Measurements from ENCODE around the gene DYNC1LI1.

DNA sequence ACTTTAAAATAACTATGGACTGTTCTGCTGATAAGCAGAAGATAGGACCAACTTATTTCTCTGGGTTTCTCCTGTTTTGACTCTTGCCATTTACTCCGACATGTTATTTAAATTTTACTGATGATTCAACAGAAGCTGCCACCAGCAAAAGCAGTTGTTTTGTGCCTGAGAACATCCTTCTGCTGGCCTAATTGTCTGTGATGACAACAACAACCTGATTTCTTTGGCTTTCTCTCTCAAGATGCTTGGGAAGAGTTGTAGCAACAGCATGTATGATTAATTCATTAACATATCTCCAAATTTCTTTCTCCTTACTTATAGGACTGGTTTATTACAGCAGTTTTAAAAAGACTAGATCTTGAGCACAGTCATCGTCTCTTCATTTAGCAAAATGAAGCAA, 36.9 kb upstream of the DYNC1LI1 start:
- TF ChIP-seq NFIC (IDR thresholded peaks at IDR 0.05) (no peak), CREB1 (IDR thresholded peaks at IDR 0.05; ENCODE audit: low read depth) (no peak), EP300 (IDR thresholded peaks at IDR 0.05; ENCODE audit: borderline replicate concordance) (no peak), EGR1 (IDR thresholded peaks at IDR 0.05) (no peak), ZBTB7A (IDR thresholded peaks at IDR 0.05; ENCODE audit: low read depth) (no peak), TCF12 (IDR thresholded peaks at IDR 0.05; ENCODE audit: low read depth) (no peak), FOXM1 (IDR thresholded peaks at IDR 0.05; ENCODE audit: borderline replicate concordance, low read depth) (no peak), TAF1 (IDR thresholded peaks at IDR 0.05; ENCODE audit: low read depth) (no peak)
- TF ChIP-seq, protein P1, sequence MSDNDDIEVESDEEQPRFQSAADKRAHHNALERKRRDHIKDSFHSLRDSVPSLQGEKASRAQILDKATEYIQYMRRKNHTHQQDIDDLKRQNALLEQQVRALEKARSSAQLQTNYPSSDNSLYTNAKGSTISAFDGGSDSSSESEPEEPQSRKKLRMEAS (IDR thresholded peaks at IDR 0.05), result no peak
- TF ChIP-seq, protein P2, sequence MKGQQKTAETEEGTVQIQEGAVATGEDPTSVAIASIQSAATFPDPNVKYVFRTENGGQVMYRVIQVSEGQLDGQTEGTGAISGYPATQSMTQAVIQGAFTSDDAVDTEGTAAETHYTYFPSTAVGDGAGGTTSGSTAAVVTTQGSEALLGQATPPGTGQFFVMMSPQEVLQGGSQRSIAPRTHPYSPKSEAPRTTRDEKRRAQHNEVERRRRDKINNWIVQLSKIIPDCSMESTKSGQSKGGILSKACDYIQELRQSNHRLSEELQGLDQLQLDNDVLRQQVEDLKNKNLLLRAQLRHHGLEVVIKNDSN (IDR thresholded peaks at IDR 0.05), result no peak
- TF ChIP-seq, protein P3, sequence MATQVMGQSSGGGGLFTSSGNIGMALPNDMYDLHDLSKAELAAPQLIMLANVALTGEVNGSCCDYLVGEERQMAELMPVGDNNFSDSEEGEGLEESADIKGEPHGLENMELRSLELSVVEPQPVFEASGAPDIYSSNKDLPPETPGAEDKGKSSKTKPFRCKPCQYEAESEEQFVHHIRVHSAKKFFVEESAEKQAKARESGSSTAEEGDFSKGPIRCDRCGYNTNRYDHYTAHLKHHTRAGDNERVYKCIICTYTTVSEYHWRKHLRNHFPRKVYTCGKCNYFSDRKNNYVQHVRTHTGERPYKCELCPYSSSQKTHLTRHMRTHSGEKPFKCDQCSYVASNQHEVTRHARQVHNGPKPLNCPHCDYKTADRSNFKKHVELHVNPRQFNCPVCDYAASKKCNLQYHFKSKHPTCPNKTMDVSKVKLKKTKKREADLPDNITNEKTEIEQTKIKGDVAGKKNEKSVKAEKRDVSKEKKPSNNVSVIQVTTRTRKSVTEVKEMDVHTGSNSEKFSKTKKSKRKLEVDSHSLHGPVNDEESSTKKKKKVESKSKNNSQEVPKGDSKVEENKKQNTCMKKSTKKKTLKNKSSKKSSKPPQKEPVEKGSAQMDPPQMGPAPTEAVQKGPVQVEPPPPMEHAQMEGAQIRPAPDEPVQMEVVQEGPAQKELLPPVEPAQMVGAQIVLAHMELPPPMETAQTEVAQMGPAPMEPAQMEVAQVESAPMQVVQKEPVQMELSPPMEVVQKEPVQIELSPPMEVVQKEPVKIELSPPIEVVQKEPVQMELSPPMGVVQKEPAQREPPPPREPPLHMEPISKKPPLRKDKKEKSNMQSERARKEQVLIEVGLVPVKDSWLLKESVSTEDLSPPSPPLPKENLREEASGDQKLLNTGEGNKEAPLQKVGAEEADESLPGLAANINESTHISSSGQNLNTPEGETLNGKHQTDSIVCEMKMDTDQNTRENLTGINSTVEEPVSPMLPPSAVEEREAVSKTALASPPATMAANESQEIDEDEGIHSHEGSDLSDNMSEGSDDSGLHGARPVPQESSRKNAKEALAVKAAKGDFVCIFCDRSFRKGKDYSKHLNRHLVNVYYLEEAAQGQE (IDR thresholded peaks at IDR 0.05; ENCODE audit: low read depth), result no peak
